H1 (cell line): ENCODE data around the gene MBP. TPM values are rescaled to one million over a fixed set of nuclear protein-coding genes. Genes with fewer than 3 reads are reported as not detected.

Experiments used
- CREB1 ChIP-seq: IDR thresholded peaks from 2 replicates; pipeline ENCODE4 v1.6.1; 2012; ENCODE audit warnings: inconsistent platforms
- TCF12 ChIP-seq: IDR thresholded peaks from 2 replicates; pipeline ENCODE4 v1.6.1; 2011; ENCODE audit warnings: low read depth, mild to moderate bottlenecking, low read length
- polyA plus RNA-seq, 7 experiments: library from polyadenylated mRNA; depleted of rRNA in 3 of 7; stranded (reverse) in 5 of 7; unstranded in 2 of 7; fragments of >200 nt in 5 of 7; fragments of 200-250 nt in 2 of 7; gene quantifications; 1 replicate in 5 of 7; 2 replicates in 1 of 7; 4 replicates in 1 of 7; pipeline versions ENCODE4 v1.2.1 to v1.2.3, GENCODE V29; 2011 to 2013; ENCODE audit warnings: missing spikeins in 2 of 7, mixed read lengths in 2 of 7
- total RNA-seq: library from RNA; stranded (reverse); fragmentation: NEBNext Ultra II Directional; extraction: Animal tissue kit (Norgen Biotek cat#: 25700); gene quantifications from 2 replicates; pipeline ENCODE4 v1.2.1, GENCODE V29; 2021

MBP gene
- total and polyA plus RNA-seq, 2 of the 8 experiments (the other 6 are each of a cell fraction or from before 2014, with no cell fraction given): 7.7 to 19.2 TPM

DNA sequence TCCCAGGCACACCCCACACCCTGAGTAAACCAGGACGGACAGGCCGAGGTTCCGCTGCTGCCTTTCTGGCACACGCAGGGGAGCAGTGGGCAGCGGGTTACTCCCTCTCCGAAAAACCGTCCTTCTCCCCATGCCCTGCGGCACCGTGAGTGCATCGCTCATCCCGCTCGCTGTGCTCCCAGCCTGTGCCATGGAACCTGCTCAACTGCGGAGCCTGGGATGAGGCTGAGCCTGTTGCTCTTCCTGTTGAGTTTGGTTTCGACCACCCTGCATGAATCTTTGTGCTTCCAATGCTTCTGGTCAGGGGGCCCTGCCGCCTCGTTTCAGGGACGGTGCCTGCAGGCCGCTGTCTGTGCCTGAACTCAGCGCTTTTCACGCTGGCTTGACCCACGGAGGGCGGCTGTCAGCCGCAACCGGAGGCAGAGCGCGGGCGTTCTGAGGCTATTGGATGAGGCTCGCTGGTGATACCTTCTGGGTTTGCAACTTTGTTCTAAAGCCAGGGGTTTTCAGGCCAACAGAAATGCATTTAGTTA is 106.7 kb downstream of the MBP start (continued):
- no peak for TF ChIP-seq CREB1
- TF ChIP-seq TCF12: no peak
